NCI-H2107 treated with DMSO at 0.1 percent for 48 hours (cell line): ENCODE data around the gene DUOX1.
A peak's percentile ranks its signal among the peaks of the same experiment; 100 is the strongest.

ENCODE experiments used
- DNase-seq: peaks from one replicate; lab custom pipeline; 2025; ENCODE audit not compliant: unreplicated experiment; lab: John Stamatoyannopoulos, UW

DUOX1 gene

GRCh38 chr15:45165536-45165935 lies 35.7 kb downstream of the DUOX1 start:
- DNase-seq: no peak

- peak; percentile 32 for DNase-seq
Observed at GRCh38 chr15:45166834-45167630, 37.2 kb downstream of the DUOX1 start.

DNA sequence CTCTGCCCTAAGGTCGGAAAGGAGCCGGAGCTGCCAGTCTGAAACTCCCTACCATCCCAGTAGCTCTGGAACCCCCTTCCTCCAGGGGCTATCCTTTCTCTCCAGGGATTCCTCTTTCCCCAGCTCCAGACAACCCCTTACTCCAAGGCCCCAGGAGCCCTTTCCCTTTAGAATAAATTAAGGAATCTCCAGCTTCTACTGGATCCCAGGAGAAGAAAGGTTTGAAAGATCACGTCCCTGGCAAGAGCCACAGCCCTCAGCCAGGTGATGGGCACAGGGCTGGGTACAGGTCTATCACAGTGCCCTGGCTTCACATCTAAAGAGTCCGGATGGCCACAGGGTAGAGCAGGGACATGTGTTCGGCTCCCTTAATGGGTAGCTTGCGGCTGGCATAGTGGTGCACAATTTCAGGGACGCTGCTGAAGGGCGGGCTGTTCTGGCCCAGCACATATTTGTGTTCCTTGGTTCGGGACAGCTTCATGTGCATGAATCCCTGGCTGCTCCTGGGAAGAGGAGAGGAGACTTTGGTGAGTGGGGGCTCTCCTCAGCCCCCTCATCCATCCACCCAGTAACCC lies 37.9 kb downstream of the DUOX1 start:
- DNase-seq: no peak

DNA sequence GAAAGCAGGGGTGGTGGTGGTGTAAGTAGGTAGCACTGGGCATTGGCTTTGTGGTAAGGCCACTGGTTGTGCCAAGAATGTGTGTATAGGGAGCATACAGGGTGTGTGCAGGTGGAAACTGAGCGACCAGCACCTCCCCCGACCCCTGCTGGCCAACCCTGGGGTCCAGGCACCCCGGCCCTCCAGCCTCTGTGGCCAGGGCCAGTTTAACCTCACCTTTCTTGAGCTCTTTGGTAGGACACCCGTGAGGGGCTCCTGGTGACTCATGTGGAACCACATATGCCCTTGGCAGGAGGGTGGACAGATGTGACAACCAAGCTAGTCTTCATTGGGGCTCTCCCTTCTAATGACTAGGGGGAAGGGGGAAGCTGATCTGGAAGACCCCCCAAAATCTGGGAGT lies 38.5 kb downstream of the DUOX1 start:
- no peak for DNase-seq

- DNase-seq: no peak
Observed at GRCh38 chr15:45168751-45169551, 39.2 kb downstream of the DUOX1 start.

DNA sequence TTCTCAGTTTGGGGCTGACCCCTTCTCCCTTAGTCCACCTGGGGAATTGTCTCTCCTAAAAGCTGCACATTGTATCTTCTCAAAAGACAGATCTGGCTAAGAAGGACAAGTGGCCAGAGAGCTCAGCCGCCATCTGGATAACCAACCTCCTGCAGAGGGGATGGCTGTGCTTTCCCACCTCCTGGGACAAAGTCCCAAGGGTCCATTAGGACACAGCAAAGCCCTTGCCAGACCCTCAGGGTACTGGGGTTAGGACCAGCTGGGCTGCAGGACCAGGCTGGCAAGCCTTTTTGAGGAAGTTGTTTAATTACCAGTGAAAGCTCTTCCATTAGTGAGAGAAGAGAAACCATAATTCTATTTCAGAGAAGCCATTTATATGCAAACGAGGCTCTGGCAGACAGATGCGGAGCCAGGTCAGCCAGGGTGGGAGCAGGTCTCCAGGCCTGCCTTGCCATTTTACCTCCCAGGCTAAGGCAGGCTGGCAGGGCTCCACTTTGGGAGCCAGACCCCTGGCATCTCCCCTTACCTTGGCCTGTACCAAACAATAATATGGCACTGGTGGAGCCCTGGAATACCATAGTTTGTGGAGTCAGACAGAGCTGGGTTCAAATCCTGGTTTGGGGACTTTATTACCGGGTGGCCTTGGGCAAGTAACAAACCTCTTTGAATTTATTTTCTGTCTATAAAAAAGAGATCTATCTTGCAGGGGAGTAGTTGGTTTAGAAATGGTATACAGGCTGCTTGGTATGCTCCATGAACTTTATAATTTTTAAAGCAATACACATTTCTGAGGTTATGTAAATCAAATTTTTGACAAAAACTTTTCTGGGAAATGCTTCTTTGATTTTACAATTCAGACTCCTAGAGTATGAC lies 40.0 kb downstream of the DUOX1 start:
- DNase-seq: no peak

GRCh38 chr15:45171912-45172311 lies 42.1 kb downstream of the DUOX1 start:
- DNase-seq: no peak

GRCh38 chr15:45174069-45174468 lies 44.3 kb downstream of the DUOX1 start:
- no peak for DNase-seq

DNA sequence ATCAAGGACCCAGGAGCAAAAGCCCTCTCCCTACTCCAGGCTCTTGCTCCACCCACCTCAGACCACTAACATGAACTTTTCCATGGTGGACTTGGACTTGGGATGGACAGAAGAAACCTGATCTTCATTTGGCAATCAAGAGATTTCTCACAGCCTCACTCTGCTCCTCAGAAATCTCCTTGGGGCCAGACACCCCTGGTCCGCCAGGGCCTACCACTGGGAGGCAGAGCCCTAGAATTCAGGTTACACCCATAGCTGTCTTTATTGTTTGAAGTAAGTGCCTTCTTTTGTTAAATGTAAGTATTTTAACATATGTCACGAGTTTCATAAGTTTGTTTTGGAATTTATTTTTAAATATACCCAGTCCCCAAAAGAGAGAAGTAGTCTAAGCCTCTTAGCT lies 44.8 kb downstream of the DUOX1 start:
- no peak for DNase-seq

GRCh38 chr15:45177285-45177684 lies 47.5 kb downstream of the DUOX1 start:
- no peak for DNase-seq

DNA sequence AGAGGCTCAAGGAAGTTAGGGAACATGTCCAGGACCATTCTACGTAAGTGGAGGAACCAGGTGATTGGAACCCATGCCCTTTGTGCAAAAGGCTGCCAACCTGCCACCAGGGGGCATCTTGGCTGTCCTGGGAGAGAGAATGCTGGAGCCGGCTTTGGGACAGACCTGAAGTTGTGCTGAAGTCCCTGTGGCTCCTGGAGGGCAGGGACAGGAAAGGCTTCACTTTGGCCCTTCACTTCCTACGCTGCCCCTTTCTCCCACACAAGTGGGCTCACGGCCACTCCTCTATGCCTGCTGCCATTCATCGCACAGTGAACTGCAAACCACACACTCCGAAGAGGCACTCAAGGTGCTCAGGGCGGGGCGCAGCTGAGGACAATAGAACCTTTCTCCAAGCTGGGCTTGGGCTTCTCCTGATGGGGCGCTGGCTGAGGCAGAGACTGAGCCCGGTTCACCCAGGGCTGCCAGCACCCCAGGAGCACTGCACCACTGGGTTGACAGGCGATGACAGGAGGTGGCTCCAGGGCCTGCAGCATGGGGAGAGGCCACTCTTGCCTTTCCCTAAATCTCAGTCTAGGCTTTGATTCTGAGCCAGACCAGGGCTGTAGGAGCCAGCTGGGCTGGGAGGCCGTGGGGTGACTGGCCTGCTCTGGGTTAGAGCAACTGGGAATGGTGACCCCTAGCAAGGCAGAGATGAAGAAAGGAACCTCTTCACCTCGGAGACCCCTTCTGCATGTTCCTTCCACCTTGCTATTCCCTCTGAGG lies 49.6 kb downstream of the DUOX1 start:
- DNase-seq: peak; percentile 21

GRCh38 chr15:45180201-45180600 lies 50.4 kb downstream of the DUOX1 start:
- DNase-seq: no peak

GRCh38 chr15:45180648-45181436 lies 51.0 kb downstream of the DUOX1 start:
- no peak for DNase-seq

- DNase-seq: no peak
Observed at GRCh38 chr15:45181491-45182285, 51.9 kb downstream of the DUOX1 start.

DNA sequence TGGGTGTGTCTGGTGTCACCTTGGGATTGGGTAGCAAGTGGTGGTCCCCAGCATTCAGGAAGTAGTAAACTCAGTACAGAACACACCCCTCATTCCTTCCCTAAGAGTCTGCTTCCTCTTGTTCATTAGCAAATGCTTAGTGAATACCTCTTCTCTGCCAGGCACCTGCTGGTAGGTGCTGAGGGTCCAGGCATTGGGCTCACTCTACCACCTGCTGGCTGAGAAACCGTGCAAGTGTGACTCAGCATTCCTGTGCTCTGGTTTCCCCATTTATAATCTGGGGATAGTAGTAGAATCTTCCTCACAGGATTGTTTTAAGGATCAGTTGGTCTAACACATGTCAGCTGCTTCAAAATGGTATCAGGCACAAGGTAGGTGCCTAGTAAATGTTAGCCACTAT lies 53.2 kb downstream of the DUOX1 start:
- DNase-seq: no peak

GRCh38 chr15:45183511-45183910 lies 53.7 kb downstream of the DUOX1 start:
- no peak for DNase-seq

- no peak for DNase-seq
Observed at GRCh38 chr15:45184562-45185041, 54.8 kb downstream of the DUOX1 start.

DNA sequence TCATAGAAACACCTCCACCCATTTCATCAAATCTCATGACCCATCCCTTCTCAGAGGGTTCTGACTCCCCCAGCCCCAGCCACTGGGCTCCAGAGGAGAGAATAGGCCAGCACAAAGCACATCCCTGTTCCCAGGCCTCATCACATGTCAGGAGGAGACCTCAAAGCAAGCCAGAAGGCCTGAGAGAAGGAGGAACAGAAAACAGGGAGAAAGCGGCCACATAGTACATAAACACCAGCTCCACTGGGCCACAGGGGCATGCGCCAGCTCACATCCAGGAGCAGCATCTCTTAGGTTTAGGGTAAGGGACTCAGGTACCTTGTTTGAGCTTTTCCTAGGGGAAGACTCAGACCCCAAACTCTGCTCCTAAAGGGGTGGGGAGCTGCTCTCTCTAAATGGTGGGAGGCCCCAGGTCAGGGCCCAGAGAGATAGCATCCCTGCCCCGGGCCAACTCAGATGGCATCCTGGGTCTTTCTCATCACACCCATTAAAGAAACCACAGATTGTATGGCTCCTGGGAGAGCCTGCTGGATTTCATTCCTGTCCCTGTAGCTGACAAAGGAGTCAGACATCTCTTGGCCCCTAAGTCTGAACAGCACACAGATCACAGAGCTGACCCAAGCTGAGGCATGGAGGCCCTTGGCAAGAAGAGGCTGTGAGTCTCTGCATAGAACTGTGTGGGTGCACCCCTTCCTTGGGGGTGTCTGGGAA lies 55.4 kb downstream of the DUOX1 start:
- no peak for DNase-seq
